ENCODE results near the gene ARSD.

DNA sequence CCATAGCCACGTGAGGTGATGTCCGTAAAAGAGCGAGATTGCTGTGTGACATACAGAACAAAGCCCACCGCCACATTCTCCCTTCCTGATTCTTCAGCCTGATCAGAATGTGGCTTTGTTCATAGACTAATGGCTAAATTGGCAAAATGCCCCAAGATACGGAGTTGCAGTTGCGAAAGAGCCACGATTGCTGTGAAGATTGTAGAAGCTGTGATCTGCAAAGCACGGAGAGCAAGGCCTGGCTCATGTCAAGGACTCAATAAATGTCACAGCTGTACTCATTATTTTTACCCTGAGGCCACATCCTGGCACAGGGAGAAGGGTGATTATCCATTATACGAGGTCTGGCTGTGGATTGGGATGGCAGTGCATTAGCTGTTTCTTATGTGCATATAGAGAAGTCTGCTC is 34.2 kb downstream of the ARSD start:
- TF ChIP-seq, protein P1, sequence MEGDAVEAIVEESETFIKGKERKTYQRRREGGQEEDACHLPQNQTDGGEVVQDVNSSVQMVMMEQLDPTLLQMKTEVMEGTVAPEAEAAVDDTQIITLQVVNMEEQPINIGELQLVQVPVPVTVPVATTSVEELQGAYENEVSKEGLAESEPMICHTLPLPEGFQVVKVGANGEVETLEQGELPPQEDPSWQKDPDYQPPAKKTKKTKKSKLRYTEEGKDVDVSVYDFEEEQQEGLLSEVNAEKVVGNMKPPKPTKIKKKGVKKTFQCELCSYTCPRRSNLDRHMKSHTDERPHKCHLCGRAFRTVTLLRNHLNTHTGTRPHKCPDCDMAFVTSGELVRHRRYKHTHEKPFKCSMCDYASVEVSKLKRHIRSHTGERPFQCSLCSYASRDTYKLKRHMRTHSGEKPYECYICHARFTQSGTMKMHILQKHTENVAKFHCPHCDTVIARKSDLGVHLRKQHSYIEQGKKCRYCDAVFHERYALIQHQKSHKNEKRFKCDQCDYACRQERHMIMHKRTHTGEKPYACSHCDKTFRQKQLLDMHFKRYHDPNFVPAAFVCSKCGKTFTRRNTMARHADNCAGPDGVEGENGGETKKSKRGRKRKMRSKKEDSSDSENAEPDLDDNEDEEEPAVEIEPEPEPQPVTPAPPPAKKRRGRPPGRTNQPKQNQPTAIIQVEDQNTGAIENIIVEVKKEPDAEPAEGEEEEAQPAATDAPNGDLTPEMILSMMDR (conservative IDR thresholded peaks at IDR 0.05): no peak
- no peak for TF ChIP-seq ZFX (IDR thresholded peaks at IDR 0.05)

Measured in C4-2B (cell line).